Measurements from ENCODE around the gene DCUN1D3.

DNA sequence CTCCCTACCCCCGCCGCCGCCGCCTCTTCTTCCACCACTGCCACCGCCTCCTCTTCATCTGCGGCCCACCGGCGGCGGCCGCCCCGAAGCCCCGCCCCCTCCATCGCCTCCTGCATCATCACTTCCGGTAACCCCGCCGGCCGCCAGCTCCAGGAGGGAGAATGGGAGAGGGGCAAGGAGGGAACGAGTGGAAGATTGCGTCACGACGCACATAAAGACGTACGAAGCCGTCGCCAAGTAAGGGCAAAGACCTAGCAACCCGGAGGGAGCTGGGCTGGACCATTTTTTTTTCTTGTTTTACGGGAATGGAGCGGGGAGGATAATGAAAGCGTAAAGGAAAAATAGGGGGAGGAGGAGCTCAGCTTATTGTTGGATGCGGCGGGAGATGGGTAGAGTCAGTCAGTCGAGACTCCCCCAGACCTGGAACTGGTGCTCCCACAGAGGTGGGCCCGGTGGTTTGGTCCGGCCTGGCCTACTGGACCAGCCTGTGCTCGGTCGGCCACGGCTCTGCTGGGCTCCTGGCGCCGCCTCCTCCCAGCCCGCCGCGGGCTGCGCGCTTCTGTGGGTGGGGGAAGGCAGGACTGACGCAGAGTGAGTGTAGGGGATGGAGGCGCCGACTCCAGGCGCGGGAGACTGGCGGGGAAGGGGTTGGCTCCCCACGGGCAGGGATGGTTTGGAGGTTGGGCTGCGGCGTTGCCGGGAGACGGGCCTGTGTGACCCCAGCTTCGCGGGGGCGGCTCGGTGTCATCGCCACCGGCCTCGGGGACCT, at the start of gene DCUN1D3, which contains the start of gene LYRM1:
- peak; percentile 82; the same call in 1 of the 2 replicates for TF ChIP-seq POLR2A (IDR thresholded peaks at IDR 0.05; ENCODE audit: low read depth, low read length)
- peak; percentile 83 for TF ChIP-seq POLR2AphosphoS5 (IDR thresholded peaks at IDR 0.05; ENCODE audit: low read depth, low read length)
- 0 out of 2 replicates have a peak, but pooled peaks have one; percentile 13 for TF ChIP-seq TAF1 (IDR thresholded peaks at IDR 0.05; ENCODE audit: borderline replicate concordance, low read depth, low read length)

Measured in GM12892 (cell line).